ENCODE measurements around the gene HAAO. TPM values are rescaled to one million over a fixed set of nuclear protein-coding genes. Genes with fewer than 3 reads are reported as not detected.

HAAO gene
- total RNA-seq: 17.6 and 21.0 TPM in 2 replicates
- total RNA-seq (2013): 3.8 TPM
- 6.2 and 6.4 TPM in 2 replicates for polyA plus RNA-seq
- 5.6 and 5.7 TPM in 2 replicates for polyA minus RNA-seq

- Histone ChIP-seq H4K20me1 (ENCODE audit: control insufficient read depth, insufficient read depth, low read length, poor library complexity, severe bottlenecking) (no peaks in the 10 kb centered on the region), H2AFZ (ENCODE audit: insufficient read depth, low read depth, low read length, poor library complexity, severe bottlenecking) (peak within 1 kb of the TSS; percentile 92), H3K4me3 (ENCODE audit: control extremely low read depth in 1 of 5, extremely low read depth in 1 of 5, insufficient read depth in 1 of 5, low read depth in 2 of 5, low read length in 4 of 5) (peak within 1 kb of the TSS; percentile 47 to 93 (median 76)), H3K27ac (ENCODE audit: low read length in 2 of 2) (peak within 1 kb of the TSS; percentile 49 to 69), H3K27me3 (replicated peaks in 1 of 4; ENCODE audit: control extremely low read depth in 1 of 4, control insufficient read depth in 3 of 4, insufficient read depth in 4 of 4, low read length in 3 of 4) (no peaks in the 10 kb centered on the region), H3K9me3 (ENCODE audit: control extremely low read depth in 1 of 3, control insufficient read depth in 2 of 3, insufficient read depth in 1 of 3, low read length in 2 of 3) (no peaks in the 10 kb centered on the region), H3K79me2 (ENCODE audit: control insufficient read depth, insufficient read depth, low read length) (peaks cover 35% of the 10 kb centered on the region), H3K4me2 (replicated peaks; ENCODE audit: low read depth, low read length, poor library complexity, severe bottlenecking) (peak within 1 kb of the TSS; percentile 90), H3K9ac (ENCODE audit: low read length) (peak within 1 kb of the TSS; percentile 88), H3K36me3 (replicated peaks in 1 of 2; ENCODE audit: control extremely low read depth in 1 of 2, control insufficient read depth in 1 of 2, extremely low read depth in 1 of 2, insufficient read depth in 2 of 2, low read length in 1 of 2) (no peaks in the 10 kb centered on the region), H3K4me1 (ENCODE audit: control insufficient read depth in 2 of 2, insufficient read depth in 2 of 2, low read length in 2 of 2) (peaks cover 18 to 37% of the 10 kb centered on the region in 2 donors)
- H3K4me3 Mint-ChIP-seq: peak within 1 kb of the TSS; percentile 87
- intact Hi-C loops (cut with micrococcal nuclease): loop anchor here (1.0 to 5.0 kb wide), 5 partner anchors 18 to 297 kb away; no protein-coding TSS in a partner anchor
- no peaks in the 10 kb centered on the region for H3K27me3 Mint-ChIP-seq
- peak within 1 kb of the TSS; percentile 89 for H3K27ac Mint-ChIP-seq
- H3K4me1 Mint-ChIP-seq: peaks cover 46% of the 10 kb centered on the region
- WGBS (ENCODE audit: insufficient coverage): under 1% methylated on average over 75 of the region's 75 CpGs
- ATAC-seq (ENCODE audit: low read depth) (peak; percentile 61), DNase-seq (peak; percentile 74)
- TF ChIP-seq EZH2 (IDR thresholded peaks at IDR 0.05; ENCODE audit: borderline replicate concordance, insufficient read depth, low read depth, low read length, poor library complexity, severe bottlenecking) (no peak), CTCF (IDR thresholded peaks at IDR 0.05) (peak; percentile 11)
- ChIA-PET CTCF (interaction anchor here (0.9 to 4.3 kb wide), 8 partner anchors 8 to 436 kb away, joined by 3 to 64 read pairs (median 6); no protein-coding TSS in a partner anchor), POLR2A (interaction anchor here (0.6 to 6.5 kb wide), 4 partner anchors 18 to 657 kb away, joined by 3 to 82 read pairs (median 6); no protein-coding TSS in a partner anchor)
- H3K9me3 Mint-ChIP-seq (ENCODE audit: insufficient read depth): no peaks in the 10 kb centered on the region
Measured at GRCh38 chr2:42792583-42793333, at the start of gene HAAO. HAAO (minus strand) TSS chr2:42792583; CDS start chr2:42792536, 47 bp downstream.

GRCh38 chr2:42841344-42841743, 49.0 kb upstream of the HAAO start:
- intact Hi-C loops (cut with micrococcal nuclease): no loop called here
- H3K27ac Mint-ChIP-seq: no peak overlapping the region
- H3K4me1 ChIP-seq (ENCODE audit: control insufficient read depth in 2 of 2, insufficient read depth in 2 of 2, low read length in 2 of 2): no peaks in the 10 kb centered on the region
- H2AFZ ChIP-seq (ENCODE audit: insufficient read depth, low read depth, low read length, poor library complexity, severe bottlenecking): no peak overlapping the region
- ChIA-PET POLR2A (no interaction called here), CTCF (interaction anchor here (1.2 kb wide), 1 partner anchor 13 kb away, joined by 4 read pairs; no protein-coding TSS in a partner anchor)
- no peaks in the 10 kb centered on the region for H3K36me3 ChIP-seq (replicated peaks in 1 of 2; ENCODE audit: control extremely low read depth in 1 of 2, control insufficient read depth in 1 of 2, extremely low read depth in 1 of 2, insufficient read depth in 2 of 2, low read length in 1 of 2)
- no peaks in the 10 kb centered on the region for H4K20me1 ChIP-seq (ENCODE audit: control insufficient read depth, insufficient read depth, low read length, poor library complexity, severe bottlenecking)
- H3K27ac ChIP-seq (ENCODE audit: low read length in 2 of 2): no peak overlapping the region
- DNase-seq: no peak
- H3K4me3 Mint-ChIP-seq: no peak overlapping the region
- no peak overlapping the region for H3K4me2 ChIP-seq (replicated peaks; ENCODE audit: low read depth, low read length, poor library complexity, severe bottlenecking)
- no peak for ATAC-seq (ENCODE audit: low read depth)
- WGBS (ENCODE audit: insufficient coverage): 100% methylated on average over 2 of the region's 5 CpGs
- H3K4me3 ChIP-seq (ENCODE audit: control extremely low read depth in 1 of 5, extremely low read depth in 1 of 5, insufficient read depth in 1 of 5, low read depth in 2 of 5, low read length in 4 of 5): no peak overlapping the region
- H3K9me3 Mint-ChIP-seq (ENCODE audit: insufficient read depth): no peaks in the 10 kb centered on the region
- no peaks in the 10 kb centered on the region for H3K79me2 ChIP-seq (ENCODE audit: control insufficient read depth, insufficient read depth, low read length)
- TF ChIP-seq CTCF (IDR thresholded peaks at IDR 0.05) (no peak), EZH2 (IDR thresholded peaks at IDR 0.05; ENCODE audit: borderline replicate concordance, insufficient read depth, low read depth, low read length, poor library complexity, severe bottlenecking) (no peak)
- H3K27me3 ChIP-seq (replicated peaks in 1 of 4; ENCODE audit: control extremely low read depth in 1 of 4, control insufficient read depth in 3 of 4, insufficient read depth in 4 of 4, low read length in 3 of 4): no peaks in the 10 kb centered on the region
- no peaks in the 10 kb centered on the region for H3K9me3 ChIP-seq (ENCODE audit: control extremely low read depth in 1 of 3, control insufficient read depth in 2 of 3, insufficient read depth in 1 of 3, low read length in 2 of 3)
- no peak overlapping the region for H3K9ac ChIP-seq (ENCODE audit: low read length)
- no peaks in the 10 kb centered on the region for H3K4me1 Mint-ChIP-seq
- no peaks in the 10 kb centered on the region for H3K27me3 Mint-ChIP-seq

Data from B cell (primary cell).